HG02938 (cell line): ENCODE measurements around the gene TSEN2.
"Not testable (repeated sequence)": the region's sequence is repeated elsewhere in the genome, so short reads cannot be mapped to it uniquely, and the experiment has no call there.

Experiments used
- ATAC-seq: cut with Tn5 transposase; IDR thresholded peaks from one replicate; pipeline ENCODE4 v1.9.1; 2021; ENCODE audit warnings: mild to moderate bottlenecking, moderate library complexity; ENCODE audit not compliant: unreplicated experiment

The TSEN2 gene

GRCh38 chr3:12484198-12484982 lies at the start of gene TSEN2:
TSEN2 (plus strand) TSS chr3:12484480; CDS start chr3:12489801, 5,321 bp downstream.
- peak; percentile 89 for ATAC-seq

GRCh38 chr3:12436514-12437220 lies 47.6 kb upstream of the TSEN2 start:
- ATAC-seq = no peak

GRCh38 chr3:12437221-12437605 lies 47.1 kb upstream of the TSEN2 start:
- no peak for ATAC-seq

GRCh38 chr3:12437861-12438260 lies 46.4 kb upstream of the TSEN2 start:
- no peak for ATAC-seq

GRCh38 chr3:12438318-12438717 lies 46.0 kb upstream of the TSEN2 start:
- ATAC-seq = no peak

- ATAC-seq = no peak
These were observed 44.9 kb upstream of the TSEN2 start for GRCh38 chr3:12439161-12439940.

- ATAC-seq = no peak
These were observed 43.2 kb upstream of the TSEN2 start for GRCh38 chr3:12440927-12441714.

- no peak for ATAC-seq
These were observed 41.4 kb upstream of the TSEN2 start for GRCh38 chr3:12442654-12443501.

GRCh38 chr3:12443781-12444522 lies 40.3 kb upstream of the TSEN2 start:
- no peak for ATAC-seq

- no peak for ATAC-seq
These were observed 39.5 kb upstream of the TSEN2 start for GRCh38 chr3:12444582-12445471.

- ATAC-seq = no peak
These were observed 38.6 kb upstream of the TSEN2 start for GRCh38 chr3:12445523-12446240.

GRCh38 chr3:12446298-12446697 lies 38.0 kb upstream of the TSEN2 start:
- ATAC-seq = no peak

- no peak for ATAC-seq
These were observed 37.2 kb upstream of the TSEN2 start for GRCh38 chr3:12447075-12447474.

GRCh38 chr3:12448404-12449202 lies 35.7 kb upstream of the TSEN2 start:
- not testable (repeated sequence) for ATAC-seq

GRCh38 chr3:12449889-12450682 lies 34.2 kb upstream of the TSEN2 start:
- ATAC-seq = no peak

- ATAC-seq = no peak
These were observed 32.8 kb upstream of the TSEN2 start for GRCh38 chr3:12451481-12451880.
